ENCODE results near the gene SCN3A. TPM values are rescaled to one million over a fixed set of nuclear protein-coding genes. Genes with fewer than 3 reads are reported as not detected.

Gene SCN3A
- total and polyA plus RNA-seq, 2 of the 4 experiments (the other 2 are of a cell fraction), result 0.26 to 0.90 TPM

- no TSS peak for BruUV-seq (replicated peaks)
- in situ Hi-C loops (cut with MboI; ENCODE audit: low sequenced_read_pairs) (no loop called here), dilution Hi-C loops (cut with HindIII; ENCODE audit: low sequenced_read_pairs, unreplicated experiment) (no loop called here), intact Hi-C loops (cut with micrococcal nuclease) (no loop called here)
- Histone ChIP-seq H3K4me3 (ENCODE audit: insufficient read depth, low read depth, low read length) (no peak overlapping the region), H3K9me1 (ENCODE audit: insufficient read depth, low read length) (no peaks in the 10 kb centered on the region), H2AK5ac (ENCODE audit: low read depth, low read length) (no peak overlapping the region), H3K79me1 (ENCODE audit: low read depth in 1 of 2, low read length in 2 of 2) (no peaks in the 10 kb centered on the region), H3K36me3 (ENCODE audit: control insufficient read depth, insufficient read depth, low read length) (no peaks in the 10 kb centered on the region), H2BK20ac (ENCODE audit: low read depth, low read length) (no peak overlapping the region), H3K4ac (ENCODE audit: low read depth, low read length) (no peak overlapping the region), H3K56ac (ENCODE audit: extremely low read depth, insufficient read depth, low read length) (no peak overlapping the region), H3K27me3 (ENCODE audit: control insufficient read depth, insufficient read depth, low read length) (no peaks in the 10 kb centered on the region), H4K20me1 (ENCODE audit: insufficient read depth, low read length) (no peaks in the 10 kb centered on the region), H3K27ac (ENCODE audit: insufficient read depth, low read length) (no peak overlapping the region), H2BK5ac (ENCODE audit: low read depth, low read length, poor library complexity, severe bottlenecking) (no peak overlapping the region), H3K9ac (ENCODE audit: low read depth, low read length) (no peak overlapping the region), H3K14ac (replicated peaks; ENCODE audit: low read depth, low read length) (no peak overlapping the region), H2BK15ac (ENCODE audit: low read depth, low read length) (no peak overlapping the region), H2AFZ (replicated peaks; ENCODE audit: low read length, poor library complexity) (no peak overlapping the region), H3K18ac (ENCODE audit: low read depth, low read length) (no peak overlapping the region), H4K5ac (ENCODE audit: low read depth, low read length) (no peak overlapping the region), H3K4me2 (ENCODE audit: low read depth, low read length) (no peak overlapping the region), H4K8ac (ENCODE audit: low read depth in 2 of 2, low read length in 2 of 2) (no peak overlapping the region), H3K9me3 (ENCODE audit: control insufficient read depth, insufficient read depth, low read length) (no peaks in the 10 kb centered on the region), H3K4me1 (ENCODE audit: control insufficient read depth, insufficient read depth, low read length) (no peaks in the 10 kb centered on the region), H3K23ac (ENCODE audit: low read depth, low read length) (no peak overlapping the region), H2AK9ac (replicated peaks; ENCODE audit: low read depth, low read length, poor library complexity) (no peak overlapping the region), H4K91ac (ENCODE audit: insufficient read depth, low read depth, low read length) (no peak overlapping the region), H2BK120ac (ENCODE audit: low read depth, low read length) (no peak overlapping the region)
- ATAC-seq (ENCODE audit: low read depth) (no peak), DNase-seq (no peak)
- ChIA-PET POLR2A (ENCODE audit: unreplicated experiment) (no interaction called here), CTCF (no interaction called here)
- 58% methylated on average over 2 of the region's 5 CpGs; no CpG with 5 or more reads in 1 of the 2 experiments for WGBS, 2 experiments (ENCODE audit: extremely low coverage in 2 of 2, insufficient read length in 1 of 2)
- TF ChIP-seq MXI1 (IDR thresholded peaks at IDR 0.05; ENCODE audit: borderline replicate concordance, low read depth, low read length) (no peak), BHLHE40 (IDR thresholded peaks at IDR 0.05; ENCODE audit: low read depth, low read length) (no peak)
- TF ChIP-seq, protein P1, sequence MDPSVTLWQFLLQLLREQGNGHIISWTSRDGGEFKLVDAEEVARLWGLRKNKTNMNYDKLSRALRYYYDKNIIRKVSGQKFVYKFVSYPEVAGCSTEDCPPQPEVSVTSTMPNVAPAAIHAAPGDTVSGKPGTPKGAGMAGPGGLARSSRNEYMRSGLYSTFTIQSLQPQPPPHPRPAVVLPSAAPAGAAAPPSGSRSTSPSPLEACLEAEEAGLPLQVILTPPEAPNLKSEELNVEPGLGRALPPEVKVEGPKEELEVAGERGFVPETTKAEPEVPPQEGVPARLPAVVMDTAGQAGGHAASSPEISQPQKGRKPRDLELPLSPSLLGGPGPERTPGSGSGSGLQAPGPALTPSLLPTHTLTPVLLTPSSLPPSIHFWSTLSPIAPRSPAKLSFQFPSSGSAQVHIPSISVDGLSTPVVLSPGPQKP (IDR thresholded peaks at IDR 0.05; ENCODE audit: borderline replicate concordance, low read depth, low read length), result no peak
Observed at GRCh38 chr2:165109915-165110314, 93.9 kb downstream of the SCN3A start.

Data from IMR-90 (cell line).